Activated naive CD8-positive, alpha-beta T cell treated with anti-CD3 and anti-CD28 coated beads, Interleukin-2, amount 50 U/mL, for 24 hours (primary cell): ENCODE results near the gene ARID3B.
"Not testable (repeated sequence)": the region's sequence is repeated elsewhere in the genome, so short reads cannot be mapped to it uniquely, and the experiment has no call there.

Experiments used
- ATAC-seq: fragments of 150-1000 bp; cut with Tn5 transposase; one replicate; pipeline ENCODE4 v1.10.0; 2021
- DNase-seq: peaks from one replicate; pipeline ENCODE4 v3.0.0; 2021
- H3K27ac Mint-ChIP-seq: one replicate; pipeline ENCODE4 v1.8.0; 2021; ENCODE audit warnings: mild to moderate bottlenecking, mixed read lengths
- H3K27me3 Mint-ChIP-seq: one replicate; pipeline ENCODE4 v1.8.0; 2021; ENCODE audit warnings: mixed read lengths
- H3K36me3 Mint-ChIP-seq: one replicate; pipeline ENCODE4 v1.8.0; 2021; ENCODE audit warnings: low read depth, mixed read lengths
- H3K4me1 Mint-ChIP-seq: one replicate; pipeline ENCODE4 v1.8.0; 2021; ENCODE audit warnings: mixed read lengths
- H3K4me3 Mint-ChIP-seq: one replicate; pipeline ENCODE4 v1.8.0; 2021; ENCODE audit warnings: mild to moderate bottlenecking, moderate library complexity, mixed read lengths
- H3K9me3 Mint-ChIP-seq: one replicate; pipeline ENCODE4 v1.8.0; 2021; ENCODE audit warnings: mixed read lengths

The ARID3B gene, protein sequence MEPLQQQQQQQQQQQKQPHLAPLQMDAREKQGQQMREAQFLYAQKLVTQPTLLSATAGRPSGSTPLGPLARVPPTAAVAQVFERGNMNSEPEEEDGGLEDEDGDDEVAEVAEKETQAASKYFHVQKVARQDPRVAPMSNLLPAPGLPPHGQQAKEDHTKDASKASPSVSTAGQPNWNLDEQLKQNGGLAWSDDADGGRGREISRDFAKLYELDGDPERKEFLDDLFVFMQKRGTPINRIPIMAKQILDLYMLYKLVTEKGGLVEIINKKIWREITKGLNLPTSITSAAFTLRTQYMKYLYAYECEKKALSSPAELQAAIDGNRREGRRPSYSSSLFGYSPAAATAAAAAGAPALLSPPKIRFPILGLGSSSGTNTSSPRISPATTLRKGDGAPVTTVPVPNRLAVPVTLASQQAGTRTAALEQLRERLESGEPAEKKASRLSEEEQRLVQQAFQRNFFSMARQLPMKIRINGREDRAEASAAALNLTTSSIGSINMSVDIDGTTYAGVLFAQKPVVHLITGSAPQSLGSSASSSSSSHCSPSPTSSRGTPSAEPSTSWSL

DNA sequence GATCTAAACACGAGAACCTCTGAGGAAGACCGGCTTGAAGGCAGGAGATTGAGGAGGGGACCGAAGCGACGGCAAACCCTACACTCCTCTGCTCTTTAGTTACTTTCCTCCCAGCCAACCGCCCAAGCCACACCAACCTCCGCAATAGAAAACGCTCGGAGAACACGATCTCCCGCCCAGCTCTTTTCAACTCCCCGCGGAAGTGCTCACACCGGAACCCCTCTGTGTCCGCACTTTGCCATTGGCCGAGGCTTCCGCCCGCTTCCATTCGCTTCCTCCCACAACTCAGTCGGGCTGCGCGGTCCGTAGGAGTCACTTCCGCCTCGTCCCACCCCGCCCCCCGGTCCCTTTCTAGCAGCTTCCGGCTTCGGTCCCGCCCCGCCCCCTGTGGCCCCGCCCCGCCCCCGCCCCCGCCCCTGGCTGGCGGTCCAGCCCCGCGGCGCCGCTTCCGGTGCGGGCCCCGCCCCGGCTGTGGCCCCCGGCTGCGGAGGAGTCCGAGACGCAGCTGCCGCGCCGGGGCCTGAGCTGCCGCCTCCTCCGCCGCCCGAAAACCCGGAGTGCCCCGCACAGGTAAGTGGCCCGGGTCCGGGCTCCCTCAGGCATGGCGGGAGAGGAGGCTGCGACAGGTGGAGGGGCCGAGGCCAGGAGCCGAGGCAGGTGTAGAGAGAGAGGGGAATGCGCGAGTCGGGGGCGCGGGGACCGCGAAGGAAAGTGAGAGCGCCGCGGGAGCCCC lies at the start of gene ARID3B:
ARID3B (plus strand) TSS at position 460 of the 733 bp plus-strand sequence. CDS start 2,717 bp downstream, outside the sequence.
- peak within 1 kb of the TSS; percentile 91 for H3K27ac Mint-ChIP-seq
- peaks cover 56% of the 10 kb centered on the region for H3K4me1 Mint-ChIP-seq
- peak within 1 kb of the TSS; percentile 98 for H3K4me3 Mint-ChIP-seq
- H3K36me3 Mint-ChIP-seq: peaks cover 21% of the 10 kb centered on the region
- no peaks in the 10 kb centered on the region for H3K27me3 Mint-ChIP-seq
- no peaks in the 10 kb centered on the region for H3K9me3 Mint-ChIP-seq
- ATAC-seq (peak; percentile 90), DNase-seq (peak; percentile 97)

DNA sequence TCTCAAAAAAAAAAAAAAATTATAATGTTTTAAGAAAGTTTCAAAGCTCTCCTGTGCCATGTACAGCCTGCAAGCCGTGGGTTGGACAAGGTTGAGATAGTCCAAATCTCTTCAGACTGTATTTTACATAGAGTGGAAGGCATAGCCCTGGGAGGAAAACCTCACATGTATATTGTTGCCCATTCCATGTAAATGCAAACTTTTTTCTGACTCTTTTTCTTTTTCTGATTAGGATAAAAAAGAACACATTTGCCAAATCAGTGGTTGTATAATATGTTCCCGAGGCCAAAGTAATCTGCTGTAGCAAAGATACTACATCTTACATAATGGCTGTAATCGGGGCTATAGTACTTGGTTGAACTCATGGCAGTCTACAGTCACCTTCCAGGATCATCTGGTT lies 44.4 kb upstream of the ARID3B start:
- Mint-ChIP-seq H3K4me3 (no peak overlapping the region), H3K27me3 (no peaks in the 10 kb centered on the region), H3K9me3 (no peaks in the 10 kb centered on the region), H3K27ac (no peak overlapping the region), H3K36me3 (no peaks in the 10 kb centered on the region), H3K4me1 (peaks cover 2% of the 10 kb centered on the region)
- ATAC-seq (no peak), DNase-seq (no peak)

DNA sequence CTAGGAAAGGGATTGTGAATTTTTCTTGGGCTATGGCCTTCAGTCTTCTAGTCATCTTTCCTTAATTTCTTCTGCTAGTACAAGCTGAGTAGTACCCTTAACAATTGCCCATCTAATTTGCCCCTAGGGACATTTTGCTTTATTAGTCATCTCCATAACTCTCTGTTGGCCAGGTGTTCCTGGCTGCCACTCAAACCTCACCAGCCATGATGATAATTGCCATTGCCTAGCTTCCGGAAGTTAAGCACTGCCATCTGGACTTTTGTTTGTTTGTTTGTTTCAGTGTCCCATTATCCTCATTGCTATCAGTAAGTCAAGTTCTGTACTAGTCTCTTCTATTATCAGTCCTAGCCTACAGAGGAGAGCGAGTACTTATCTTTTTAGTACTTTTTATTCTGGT lies 43.4 kb upstream of the ARID3B start:
- no peaks in the 10 kb centered on the region for H3K9me3 Mint-ChIP-seq
- no peak overlapping the region for H3K27ac Mint-ChIP-seq
- no peak for ATAC-seq

DNA sequence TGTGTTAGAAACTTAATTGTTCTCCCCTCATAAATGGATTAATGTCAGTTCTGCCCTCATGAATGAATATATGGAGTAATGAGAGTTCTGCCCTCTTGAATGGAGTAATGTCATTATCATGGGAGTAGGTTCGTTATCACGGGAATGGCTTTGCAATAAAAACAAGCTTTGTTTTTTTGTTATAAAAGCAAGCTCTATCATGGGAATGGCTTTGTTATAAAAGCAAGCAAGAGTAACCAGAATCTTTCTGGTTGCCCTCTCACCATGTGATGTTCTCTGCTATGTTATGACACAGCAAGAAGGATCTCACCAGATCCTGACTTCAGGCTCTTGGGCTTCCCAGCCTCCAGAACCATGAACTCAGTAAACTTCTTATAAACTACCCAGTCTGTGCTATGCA lies 41.7 kb upstream of the ARID3B start:
- Mint-ChIP-seq H3K4me1 (peaks cover 2% of the 10 kb centered on the region), H3K4me3 (no peak overlapping the region), H3K36me3 (peaks cover 8% of the 10 kb centered on the region), H3K27ac (no peak overlapping the region), H3K27me3 (no peaks in the 10 kb centered on the region), H3K9me3 (no peaks in the 10 kb centered on the region)
- ATAC-seq: no peak
- DNase-seq: no peak

More for the DNA sequence above, 43.4 kb upstream of the ARID3B start:
- peaks cover 3% of the 10 kb centered on the region for H3K36me3 Mint-ChIP-seq
- DNase-seq: no peak
- peaks cover 2% of the 10 kb centered on the region for H3K4me1 Mint-ChIP-seq
- no peaks in the 10 kb centered on the region for H3K27me3 Mint-ChIP-seq
- H3K4me3 Mint-ChIP-seq: no peak overlapping the region

DNA sequence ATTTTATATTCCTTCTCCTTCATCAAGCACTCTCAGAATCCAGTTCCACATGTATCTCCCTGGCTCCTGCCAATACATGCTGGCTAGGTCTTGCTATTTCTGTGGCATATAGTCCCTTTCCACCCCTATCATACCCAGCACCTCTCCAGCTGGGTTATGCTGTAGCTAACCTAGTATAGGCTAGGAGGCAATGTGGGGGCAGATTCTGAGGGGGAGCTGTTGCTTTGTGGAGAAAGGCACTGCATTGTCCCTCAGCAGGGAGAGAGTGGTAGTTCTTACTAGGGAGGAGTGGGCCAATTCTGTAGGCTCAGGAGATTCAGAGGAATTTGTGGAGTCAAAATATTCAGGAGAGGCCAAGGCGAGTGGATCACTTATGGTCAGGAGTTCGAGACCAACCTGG lies 40.6 kb upstream of the ARID3B start:
- ATAC-seq: no peak
- DNase-seq: no peak
- peaks cover 8% of the 10 kb centered on the region for H3K36me3 Mint-ChIP-seq
- no peak overlapping the region for H3K4me3 Mint-ChIP-seq
- no peaks in the 10 kb centered on the region for H3K4me1 Mint-ChIP-seq
- H3K27me3 Mint-ChIP-seq: no peaks in the 10 kb centered on the region
- no peaks in the 10 kb centered on the region for H3K9me3 Mint-ChIP-seq
- H3K27ac Mint-ChIP-seq: no peak overlapping the region

DNA sequence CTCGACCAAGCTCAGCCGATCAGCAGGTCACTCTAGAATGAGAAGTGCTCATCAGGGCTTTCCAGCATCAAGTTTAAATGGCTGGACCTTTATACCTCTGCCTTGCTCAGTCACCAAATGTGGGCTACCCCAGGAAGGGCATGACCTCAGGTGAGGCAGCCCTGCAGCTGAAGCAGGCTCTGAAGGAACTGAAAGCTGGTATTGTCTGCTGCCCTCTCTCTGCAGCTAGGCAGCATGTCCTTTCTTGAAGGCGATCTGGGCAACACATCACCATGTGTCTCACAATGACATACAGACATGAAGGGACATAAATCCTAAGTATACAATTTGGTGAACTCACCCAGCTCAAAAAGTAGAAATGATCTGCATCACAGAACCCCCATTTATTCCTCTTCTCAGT lies 38.7 kb upstream of the ARID3B start:
- Mint-ChIP-seq H3K4me3 (no peak overlapping the region), H3K9me3 (no peaks in the 10 kb centered on the region), H3K27ac (no peak overlapping the region)

DNA sequence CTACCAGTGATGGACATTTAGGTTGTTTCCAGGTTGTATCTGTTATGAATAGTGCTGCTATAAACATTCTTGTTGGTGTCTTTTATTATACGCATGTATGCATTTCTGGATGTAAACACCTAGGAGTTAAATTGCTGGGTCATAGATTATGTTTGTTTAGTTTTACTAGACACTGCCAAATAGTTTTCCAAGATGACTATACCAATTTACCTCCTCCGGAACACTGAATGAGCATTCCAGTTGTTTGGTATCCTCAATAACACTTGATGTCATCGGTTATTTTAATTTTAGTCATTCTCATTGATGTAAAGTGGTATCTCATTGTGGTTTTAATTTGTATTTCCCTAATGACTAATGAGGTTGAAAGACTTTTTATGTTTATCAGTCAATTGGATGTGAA lies 36.6 kb upstream of the ARID3B start:
- Mint-ChIP-seq H3K36me3 (peaks cover 8% of the 10 kb centered on the region), H3K9me3 (no peaks in the 10 kb centered on the region), H3K27me3 (no peaks in the 10 kb centered on the region), H3K4me1 (no peaks in the 10 kb centered on the region), H3K4me3 (no peak overlapping the region), H3K27ac (no peak overlapping the region)
- ATAC-seq: no peak
- DNase-seq: no peak

More for the DNA sequence above, 38.7 kb upstream of the ARID3B start:
- ATAC-seq (no peak), DNase-seq (no peak)
- H3K4me1 Mint-ChIP-seq: no peaks in the 10 kb centered on the region
- peaks cover 8% of the 10 kb centered on the region for H3K36me3 Mint-ChIP-seq
- H3K27me3 Mint-ChIP-seq: no peaks in the 10 kb centered on the region

DNA sequence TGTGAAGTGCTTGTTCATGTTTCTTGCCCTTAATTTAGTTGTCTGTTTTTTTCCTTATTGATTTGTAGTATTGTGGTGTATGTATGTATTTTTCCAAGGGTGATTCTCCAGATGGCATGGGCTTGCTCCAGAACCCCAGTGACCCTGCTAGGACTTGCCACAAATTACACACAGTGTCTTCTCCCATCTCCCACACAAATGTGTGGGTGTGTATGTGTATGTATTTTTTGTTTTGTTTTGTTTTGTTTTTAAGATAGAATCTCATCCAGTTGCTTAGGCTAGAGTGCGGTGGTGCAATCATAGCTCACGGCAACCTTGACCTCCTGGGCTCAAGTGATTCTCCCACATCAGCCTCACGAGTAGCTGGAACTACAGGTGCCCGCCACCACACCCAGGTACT lies 36.2 kb upstream of the ARID3B start:
- Mint-ChIP-seq H3K4me3 (no peak overlapping the region), H3K9me3 (no peaks in the 10 kb centered on the region), H3K4me1 (no peaks in the 10 kb centered on the region), H3K36me3 (peaks cover 8% of the 10 kb centered on the region), H3K27ac (no peak overlapping the region), H3K27me3 (no peaks in the 10 kb centered on the region)
- DNase-seq (no peak), ATAC-seq (no peak)

DNA sequence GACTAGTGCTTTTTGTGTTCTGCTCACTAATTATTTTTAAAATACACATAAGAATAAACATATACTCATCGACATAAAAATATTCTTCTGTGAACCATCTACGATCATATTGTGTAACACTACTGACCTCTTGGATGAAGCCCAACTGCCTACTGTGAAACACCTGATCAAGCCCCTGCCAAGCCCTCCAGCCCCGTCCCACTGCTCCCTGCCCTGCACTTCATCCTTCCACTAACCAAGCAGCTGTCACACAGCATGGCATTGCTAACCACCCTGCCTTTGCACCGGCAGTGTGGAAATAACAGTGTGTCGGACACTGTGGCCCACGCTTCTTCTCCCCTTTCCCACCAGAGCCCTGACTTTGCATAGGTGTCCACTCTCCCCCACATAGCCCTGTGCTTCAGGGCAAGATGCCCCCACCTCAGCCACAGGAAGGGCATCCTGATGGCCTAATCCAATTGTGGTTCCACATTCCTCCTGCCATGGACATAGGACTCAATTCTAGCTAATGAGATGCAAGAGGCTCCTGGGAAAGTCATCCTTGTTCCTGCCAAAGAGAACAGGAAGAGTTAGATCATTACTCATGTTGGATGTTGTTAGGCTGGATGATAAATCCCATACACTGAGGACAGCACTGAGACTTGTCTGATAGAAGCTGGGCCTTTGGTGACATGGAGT lies 35.0 kb upstream of the ARID3B start:
- H3K36me3 Mint-ChIP-seq: peaks cover 8% of the 10 kb centered on the region
- DNase-seq (no peak), ATAC-seq (no peak)
- no peaks in the 10 kb centered on the region for H3K4me1 Mint-ChIP-seq
- no peak overlapping the region for H3K27ac Mint-ChIP-seq
- no peak overlapping the region for H3K4me3 Mint-ChIP-seq
- H3K27me3 Mint-ChIP-seq: no peaks in the 10 kb centered on the region
- no peaks in the 10 kb centered on the region for H3K9me3 Mint-ChIP-seq

DNA sequence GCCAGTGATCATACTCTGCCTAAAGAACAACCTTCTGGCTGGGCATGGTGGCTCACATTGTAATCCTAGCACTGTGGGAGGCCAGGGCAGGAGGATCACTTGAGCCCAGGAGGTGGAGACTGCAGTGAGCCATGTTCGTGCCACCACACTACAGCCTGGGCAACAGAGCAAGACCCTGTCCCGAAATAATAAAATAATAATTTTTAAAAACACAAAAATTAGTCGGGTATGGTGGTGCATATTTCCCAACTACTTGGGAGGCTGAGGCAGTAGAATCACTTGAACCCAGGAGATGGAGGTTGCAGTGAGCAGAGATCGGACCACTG lies 34.5 kb upstream of the ARID3B start:
- no peak overlapping the region for H3K4me3 Mint-ChIP-seq
- DNase-seq (no peak), ATAC-seq (no peak)
- peaks cover 8% of the 10 kb centered on the region for H3K36me3 Mint-ChIP-seq
- no peaks in the 10 kb centered on the region for H3K27me3 Mint-ChIP-seq
- no peaks in the 10 kb centered on the region for H3K4me1 Mint-ChIP-seq
- no peaks in the 10 kb centered on the region for H3K9me3 Mint-ChIP-seq
- H3K27ac Mint-ChIP-seq: no peak overlapping the region

DNA sequence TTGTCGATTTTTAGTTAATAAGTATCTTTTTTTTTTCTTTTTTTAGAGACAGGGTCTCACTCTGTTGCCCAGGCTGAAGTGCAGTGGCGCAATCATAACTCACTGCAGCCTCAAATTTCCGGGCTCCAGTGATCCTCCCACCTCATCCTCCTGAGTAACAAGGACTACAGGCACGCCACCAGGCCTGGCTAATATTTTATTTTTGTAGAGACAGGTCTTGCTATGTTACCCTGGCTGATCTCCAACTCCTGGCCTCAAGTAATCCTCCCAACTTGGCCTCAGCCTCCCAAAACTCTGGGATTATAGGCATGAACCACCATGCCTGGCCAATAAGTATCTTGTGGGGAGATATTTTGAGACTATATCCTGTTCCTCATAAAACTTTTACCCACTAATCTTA lies 29.4 kb upstream of the ARID3B start:
- no peak overlapping the region for H3K4me3 Mint-ChIP-seq
- H3K27me3 Mint-ChIP-seq: no peaks in the 10 kb centered on the region
- H3K4me1 Mint-ChIP-seq: peaks cover 9% of the 10 kb centered on the region
- DNase-seq: no peak
- ATAC-seq: no peak
- H3K27ac Mint-ChIP-seq: no peak overlapping the region
- no peaks in the 10 kb centered on the region for H3K9me3 Mint-ChIP-seq
- H3K36me3 Mint-ChIP-seq: no peaks in the 10 kb centered on the region

DNA sequence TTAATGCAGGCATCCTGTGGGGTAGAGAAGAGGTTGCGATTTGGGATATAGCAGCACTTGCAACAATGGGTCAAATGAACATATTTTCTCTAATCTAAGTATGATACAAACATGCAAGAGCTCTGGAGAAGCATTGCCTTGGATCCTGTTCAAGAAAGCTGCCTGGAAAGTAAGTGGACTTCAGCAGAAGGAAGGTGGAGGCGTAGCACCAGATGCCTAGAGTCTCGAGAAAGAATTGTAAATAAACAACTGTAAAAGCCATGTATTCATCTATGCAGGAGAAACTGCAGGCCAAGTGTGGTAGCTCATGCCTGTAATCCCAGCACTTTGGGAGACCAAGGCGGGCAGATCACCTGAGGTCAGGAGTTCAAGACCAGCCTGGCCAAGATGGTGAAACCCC lies 27.0 kb upstream of the ARID3B start:
- H3K36me3 Mint-ChIP-seq, H3K27me3 Mint-ChIP-seq, H3K27ac Mint-ChIP-seq, H3K4me3 Mint-ChIP-seq, ATAC-seq, H3K9me3 Mint-ChIP-seq, DNase-seq, H3K4me1 Mint-ChIP-seq: not testable (repeated sequence)

DNA sequence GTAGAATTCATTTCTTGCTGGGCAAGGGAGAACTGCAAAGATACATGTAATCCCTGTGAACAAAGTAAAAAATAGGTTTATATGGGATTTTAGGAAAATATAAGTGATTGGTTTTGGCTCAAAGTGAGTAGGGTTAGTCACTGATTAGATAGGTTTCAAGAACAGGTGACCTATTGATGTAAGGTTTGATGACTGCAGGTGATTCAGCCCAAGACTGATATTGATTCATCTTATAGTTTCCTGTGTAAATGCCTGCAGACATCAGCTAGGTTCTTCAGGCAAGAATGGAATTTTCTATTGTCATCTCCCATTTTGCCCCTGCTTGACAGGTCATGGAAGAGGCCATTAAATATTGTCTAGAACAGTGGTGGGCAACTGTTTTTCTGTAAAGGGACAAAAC lies 23.9 kb upstream of the ARID3B start:
- no peaks in the 10 kb centered on the region for H3K27me3 Mint-ChIP-seq
- peaks cover 3% of the 10 kb centered on the region for H3K4me1 Mint-ChIP-seq
- DNase-seq: no peak
- H3K27ac Mint-ChIP-seq: no peak overlapping the region
- H3K9me3 Mint-ChIP-seq: no peaks in the 10 kb centered on the region
- H3K4me3 Mint-ChIP-seq: no peak overlapping the region
- no peaks in the 10 kb centered on the region for H3K36me3 Mint-ChIP-seq
- no peak for ATAC-seq

DNA sequence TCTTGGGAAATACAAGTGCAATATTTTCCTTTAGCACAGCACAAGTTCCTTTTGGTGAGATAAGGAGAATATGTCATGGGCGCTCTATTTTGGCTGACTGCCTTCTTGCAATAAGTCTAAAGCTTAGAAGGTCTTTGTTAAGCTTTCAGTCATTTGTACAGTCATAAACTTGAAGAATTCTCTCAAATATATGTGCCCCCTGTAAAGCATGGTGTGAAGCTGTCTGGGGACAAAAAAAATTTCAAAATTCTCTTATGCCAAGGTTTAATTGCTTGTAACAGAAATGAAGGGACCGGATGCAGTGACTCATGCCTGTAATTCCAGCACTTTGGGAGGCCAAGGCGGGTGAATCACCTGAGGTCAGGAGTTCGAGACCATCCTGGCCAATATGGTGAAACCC lies 21.7 kb upstream of the ARID3B start:
- Mint-ChIP-seq H3K36me3 (no peaks in the 10 kb centered on the region), H3K27ac (no peak overlapping the region), H3K4me1 (peaks cover 6% of the 10 kb centered on the region), H3K4me3 (no peak overlapping the region), H3K27me3 (no peaks in the 10 kb centered on the region), H3K9me3 (no peaks in the 10 kb centered on the region)
- no peak for DNase-seq
- ATAC-seq: no peak

DNA sequence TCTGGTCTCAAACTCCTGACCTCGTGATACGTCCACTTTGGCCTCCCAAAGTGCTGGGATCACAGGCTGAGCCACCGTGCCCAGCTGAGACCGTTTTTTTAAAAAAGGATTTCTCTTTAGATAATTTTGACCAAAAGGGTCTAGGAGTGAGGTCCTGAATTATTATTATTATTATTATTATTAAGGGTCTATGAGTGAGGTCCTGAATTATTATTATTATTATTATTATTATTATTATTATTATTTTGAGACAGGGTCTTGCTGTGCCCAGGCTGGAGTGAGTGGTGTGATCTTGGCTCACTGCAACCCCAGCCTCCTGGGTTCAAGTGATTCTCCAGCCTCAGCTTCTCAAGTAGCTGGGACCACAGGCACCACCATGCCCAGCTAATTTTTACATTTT lies 20.6 kb upstream of the ARID3B start:
- Mint-ChIP-seq H3K4me1 (peaks cover 6% of the 10 kb centered on the region), H3K27me3 (no peaks in the 10 kb centered on the region), H3K4me3 (no peak overlapping the region), H3K27ac (no peak overlapping the region), H3K36me3 (no peaks in the 10 kb centered on the region), H3K9me3 (no peaks in the 10 kb centered on the region)
- ATAC-seq (no peak), DNase-seq (no peak)
